Heart left ventricle (tissue), 16 donors: Measurements from ENCODE around the gene FOXC1. TPM values are rescaled to one million over a fixed set of nuclear protein-coding genes. Genes with fewer than 3 reads are reported as not detected.

ENCODE experiments used
- ATAC-seq, 4 donors: fragments of 200-7000 bp; cut with Tn5 transposase; one replicate each; pipeline ENCODE4 v1.9.1; 2020 to 2022; ENCODE audit warnings: moderate library complexity in 4 of 4, mild to moderate bottlenecking in 3 of 4, moderate number of reproducible peaks in 1 of 4
- DNase-seq, 5 donors: peaks; one replicate each; pipeline ENCODE4 v3.0.0-alpha.2; 2020
- H3K27ac ChIP-seq, 12 donors: fragments of 200-600 bp; sonication (generic) in 4 of 12; one replicate each; pipeline versions ENCODE4 v1.5.0 to v1.8.0; 2016 to 2022; ENCODE audit warnings: mild to moderate bottlenecking in 2 of 12
- H3K27me3 ChIP-seq, 9 donors: fragments of 200-600 bp; sonication (generic) in 2 of 9; one replicate each; pipeline versions ENCODE4 v1.5.1 to v1.8.0; 2016 to 2022; ENCODE audit warnings: mild to moderate bottlenecking in 3 of 9
- H3K36me3 ChIP-seq, 9 donors: fragments of 200-600 bp; sonication (generic) in 2 of 9; one replicate each; pipeline versions ENCODE4 v1.5.0 to v1.8.0; 2018 to 2022; ENCODE audit warnings: mild to moderate bottlenecking in 2 of 9
- H3K4me1 ChIP-seq, 12 donors: fragments of 200-600 bp; sonication (generic) in 4 of 12; one replicate each; pipeline versions ENCODE4 v1.5.0 to v1.8.0; 2016 to 2022; ENCODE audit warnings: mild to moderate bottlenecking in 3 of 12
- H3K4me3 ChIP-seq, 12 donors: fragments of 200-600 bp; sonication (generic) in 4 of 12; one replicate each; pipeline versions ENCODE4 v1.5.0 to v1.8.0; 2017 to 2022; ENCODE audit warnings: mild to moderate bottlenecking in 9 of 12, moderate library complexity in 4 of 12
- H3K9me3 ChIP-seq, 12 donors: fragments of 200-600 bp; sonication (generic) in 4 of 12; one replicate each; pipeline versions ENCODE4 v1.5.0 to v1.8.0; 2016 to 2022; ENCODE audit warnings: mild to moderate bottlenecking in 1 of 12
- POLR2A ChIP-seq, 2 donors: fragments of 450-650 bp; IDR thresholded peaks; one replicate each; pipeline ENCODE4 v1.6.1; 2017; ENCODE audit warnings: antibody characterized with exemption in 2 of 2, mild to moderate bottlenecking in 2 of 2, moderate library complexity in 2 of 2
- WGBS, 4 donors: extraction: QIAGEN DNeasy Blood & Tissue Kit in 2 of 4; methylation state at CpG; one replicate each; pipeline versions ENCODE4 v1.1.5 to v1.1.7; 2013 to 2018; 5-methylcytosine and 5-hydroxymethylcytosine counted together
- intact Hi-C, 10 donors: fragments of 100-400 bp; cut with DNase I; formaldehyde crosslinking; loops; one replicate each; pipeline versions ENCODE4 v1.11.1 to v1.14.2; 2022
- polyA plus RNA-seq, 2 donors: library from polyadenylated mRNA; stranded (reverse); fragments of 200-250 nt; gene quantifications; one replicate each; pipeline ENCODE4 v1.2.3, GENCODE V29; 2013
- total RNA-seq, 9 donors: library from RNA; depleted of rRNA in 2 of 9; stranded (reverse); fragments of >200 nt in 2 of 9; fragmentation: NEBNext Ultra II Directional in 3 of 9; extraction: Animal tissue kit (Norgen Biotek cat#: 25700) in 3 of 9; gene quantifications; one replicate each; pipeline versions ENCODE4 v1.1.0 to v1.2.4, GENCODE V29; 2016 to 2023
- TF ChIP-seq, protein P1 (sequence below), 12 donors: fragments of 200-600 bp; sonication (generic) in 4 of 12; IDR thresholded peaks; one replicate each; pipeline versions ENCODE4 v1.5.0 to v1.8.0; 2018 to 2022; ENCODE audit warnings: antibody characterized with exemption in 12 of 12, mild to moderate bottlenecking in 5 of 12
- donor health status: ischemic (EF 13 %, LVEDD 7.1; RV severe dilation, severe dysfunction).
- donor health status: healthy with polysubstance abuse.
- donor health status: DM: no; HTN: yes; CAD: no.
- donor health status: DM: no; HTN: no; CAD: no.
- donor health status: ischemic (EF 25% LVEDD 6.9; RV normal size, moderate dysfunction).
- donor health status: ischemic (EF 25% LVEDD 5.7; RV mildly dilated, moderate dysfunction).
- donor health status: healthy.
- donor health status: DM: yes; HTN: yes; CAD: no.
- donor health status: ischemic (EF 35%, LVEDD 5.7; RV mildly dilated, moderate dysfunction).
- donor health status: nonischemic (EF 11% LVEDD 7.7; RV severe dilation, severe dysfunction).
- donor health status: DM: yes; HTN: yes; CAD: no.
- donor health status: PGD.
- donor health status: ischemic (EF 29% LVEDD 5.4; RV normal size, mild dysfunction).
- donor health status: nonischemic (EF 23%, LVEDD 6.1; RV moderate dilation, normal function).

The FOXC1 gene
- total and polyA plus RNA-seq, 11 donors = 1.8 to 6.3 (median 3.3) TPM

DNA sequence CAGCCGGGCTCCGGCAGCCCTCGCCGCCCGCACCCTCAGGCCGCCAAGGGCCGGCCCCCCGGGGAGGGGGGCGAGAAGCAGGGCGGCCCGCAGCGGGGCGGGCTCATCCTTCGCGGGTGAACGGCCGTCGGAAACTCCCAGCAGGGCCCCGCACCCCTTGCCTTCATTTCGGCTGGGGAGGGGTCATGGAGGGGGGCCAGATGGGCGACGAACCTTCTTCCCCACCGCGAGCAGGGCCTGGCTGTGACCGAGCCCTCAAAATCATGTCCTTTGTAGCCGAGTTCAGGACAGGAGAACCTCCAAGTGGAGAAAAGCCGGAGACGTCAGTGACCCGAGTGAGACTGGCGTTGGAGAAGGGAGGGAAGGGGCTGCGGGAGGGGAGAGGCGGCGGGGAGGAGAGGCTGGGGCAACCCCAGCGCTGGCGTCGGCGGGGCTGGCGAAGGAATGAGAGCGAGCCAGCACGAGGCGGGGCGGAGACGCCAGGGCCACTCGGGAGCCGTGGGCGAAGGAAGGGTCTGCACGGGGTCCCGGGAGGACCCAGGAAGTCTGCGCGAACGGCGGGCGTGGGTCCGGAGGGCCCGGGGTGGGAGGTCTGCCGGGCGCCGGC is 571 bp upstream of the FOXC1 start:
- TF ChIP-seq POLR2A (IDR thresholded peaks at IDR 0.05) = no peak
- TF ChIP-seq, protein P1, sequence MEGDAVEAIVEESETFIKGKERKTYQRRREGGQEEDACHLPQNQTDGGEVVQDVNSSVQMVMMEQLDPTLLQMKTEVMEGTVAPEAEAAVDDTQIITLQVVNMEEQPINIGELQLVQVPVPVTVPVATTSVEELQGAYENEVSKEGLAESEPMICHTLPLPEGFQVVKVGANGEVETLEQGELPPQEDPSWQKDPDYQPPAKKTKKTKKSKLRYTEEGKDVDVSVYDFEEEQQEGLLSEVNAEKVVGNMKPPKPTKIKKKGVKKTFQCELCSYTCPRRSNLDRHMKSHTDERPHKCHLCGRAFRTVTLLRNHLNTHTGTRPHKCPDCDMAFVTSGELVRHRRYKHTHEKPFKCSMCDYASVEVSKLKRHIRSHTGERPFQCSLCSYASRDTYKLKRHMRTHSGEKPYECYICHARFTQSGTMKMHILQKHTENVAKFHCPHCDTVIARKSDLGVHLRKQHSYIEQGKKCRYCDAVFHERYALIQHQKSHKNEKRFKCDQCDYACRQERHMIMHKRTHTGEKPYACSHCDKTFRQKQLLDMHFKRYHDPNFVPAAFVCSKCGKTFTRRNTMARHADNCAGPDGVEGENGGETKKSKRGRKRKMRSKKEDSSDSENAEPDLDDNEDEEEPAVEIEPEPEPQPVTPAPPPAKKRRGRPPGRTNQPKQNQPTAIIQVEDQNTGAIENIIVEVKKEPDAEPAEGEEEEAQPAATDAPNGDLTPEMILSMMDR (IDR thresholded peaks at IDR 0.05) = no peak
- Histone ChIP-seq H3K36me3 (no peaks in the 10 kb centered on the region), H3K4me3 (peak overlapping the region; percentile 33 to 89 (median 69)), H3K4me1 (peaks cover 0 to 59% (median 11%) of the 10 kb centered on the region in 12 donors), H3K27me3 (peaks cover 25 to 90% (median 64%) of the 10 kb centered on the region in 9 donors), H3K9me3 (no peaks in the 10 kb centered on the region), H3K27ac (peak overlapping the region in 11 of 12 donors; percentile 49 to 91 (median 78))
- ATAC-seq (no peak), DNase-seq (peak in 3 of 5 donors; percentile 46 to 73 (median 54))
- 1 to 2% (median 2%) methylated on average over 40 to 58 of the region's 58 CpGs for WGBS, 4 donors
- intact Hi-C loops = loop anchor here in 5 of 10 donors (2.0 to 10.0 kb wide), 7 partner anchors 76 to 1088 kb away; no protein-coding TSS in a partner anchor

DNA sequence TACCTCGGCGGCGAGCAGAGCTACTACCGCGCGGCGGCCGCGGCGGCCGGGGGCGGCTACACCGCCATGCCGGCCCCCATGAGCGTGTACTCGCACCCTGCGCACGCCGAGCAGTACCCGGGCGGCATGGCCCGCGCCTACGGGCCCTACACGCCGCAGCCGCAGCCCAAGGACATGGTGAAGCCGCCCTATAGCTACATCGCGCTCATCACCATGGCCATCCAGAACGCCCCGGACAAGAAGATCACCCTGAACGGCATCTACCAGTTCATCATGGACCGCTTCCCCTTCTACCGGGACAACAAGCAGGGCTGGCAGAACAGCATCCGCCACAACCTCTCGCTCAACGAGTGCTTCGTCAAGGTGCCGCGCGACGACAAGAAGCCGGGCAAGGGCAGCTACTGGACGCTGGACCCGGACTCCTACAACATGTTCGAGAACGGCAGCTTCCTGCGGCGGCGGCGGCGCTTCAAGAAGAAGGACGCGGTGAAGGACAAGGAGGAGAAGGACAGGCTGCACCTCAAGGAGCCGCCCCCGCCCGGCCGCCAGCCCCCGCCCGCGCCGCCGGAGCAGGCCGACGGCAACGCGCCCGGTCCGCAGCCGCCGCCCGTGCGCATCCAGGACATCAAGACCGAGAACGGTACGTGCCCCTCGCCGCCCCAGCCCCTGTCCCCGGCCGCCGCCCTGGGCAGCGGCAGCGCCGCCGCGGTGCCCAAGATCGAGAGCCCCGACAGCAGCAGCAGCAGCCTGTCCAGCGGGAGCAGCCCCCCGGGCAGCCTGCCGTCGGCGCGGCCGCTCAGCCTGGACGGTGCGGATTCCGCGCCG is 994 bp downstream of the FOXC1 start:
- WGBS, 4 donors = 1% methylated on average over 46 to 101 of the region's 101 CpGs
- Histone ChIP-seq H3K27me3 (peaks cover 19 to 90% (median 57%) of the 10 kb centered on the region in 9 donors), H3K4me1 (peaks cover 0 to 50% (median 4%) of the 10 kb centered on the region in 12 donors), H3K4me3 (peak overlapping the region; percentile 53 to 89 (median 69)), H3K9me3 (no peaks in the 10 kb centered on the region), H3K36me3 (no peaks in the 10 kb centered on the region), H3K27ac (peak overlapping the region; percentile 67 to 95 (median 88))
- intact Hi-C loops = loop anchor here in 5 of 10 donors (5.0 to 10.0 kb wide), 4 partner anchors 77 to 224 kb away; no protein-coding TSS in a partner anchor
- DNase-seq (peak in 1 of 5 donors; percentile 41), ATAC-seq (peak in 2 of 4 donors; percentile 4 to 6)
- TF ChIP-seq POLR2A (IDR thresholded peaks at IDR 0.05) = no peak
- TF ChIP-seq, protein P1 (IDR thresholded peaks at IDR 0.05) = no peak

DNA sequence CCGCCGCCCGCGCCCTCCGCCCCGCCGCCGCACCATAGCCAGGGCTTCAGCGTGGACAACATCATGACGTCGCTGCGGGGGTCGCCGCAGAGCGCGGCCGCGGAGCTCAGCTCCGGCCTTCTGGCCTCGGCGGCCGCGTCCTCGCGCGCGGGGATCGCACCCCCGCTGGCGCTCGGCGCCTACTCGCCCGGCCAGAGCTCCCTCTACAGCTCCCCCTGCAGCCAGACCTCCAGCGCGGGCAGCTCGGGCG is 1.5 kb downstream of the FOXC1 start:
- Histone ChIP-seq H3K9me3 (no peaks in the 10 kb centered on the region), H3K27ac (peak overlapping the region; percentile 67 to 95 (median 88)), H3K27me3 (peaks cover 14 to 90% (median 51%) of the 10 kb centered on the region in 9 donors), H3K4me1 (peaks cover 0 to 50% (median 4%) of the 10 kb centered on the region in 12 donors), H3K36me3 (no peaks in the 10 kb centered on the region), H3K4me3 (peak overlapping the region; percentile 53 to 89 (median 69))
- no peak for ATAC-seq
- intact Hi-C loops = loop anchor here in 5 of 10 donors (5.0 to 10.0 kb wide), 4 partner anchors 76 to 224 kb away; no protein-coding TSS in a partner anchor
- WGBS, 4 donors = 0 to 2% (median 1%) methylated on average over 23 to 38 of the region's 38 CpGs; no CpG with 5 or more reads in 1 of the 4 donors
- DNase-seq = peak in 2 of 5 donors; percentile 30 to 46
- TF ChIP-seq, protein P1 (IDR thresholded peaks at IDR 0.05) = peak in 5 of 12 donors; percentile 9 to 34 (median 22)
- no peak for TF ChIP-seq POLR2A (IDR thresholded peaks at IDR 0.05)
